Retinal pigment epithelial cell (primary cell): Measurements from ENCODE around the gene PLAU.

Experiments used
- DNase-seq: peaks from one replicate; pipeline ENCODE4 v3.0.0-alpha.2; 2010; ENCODE audit warnings: low read depth
- H3K4me3 ChIP-seq: 2 replicates; pipeline ENCODE4 v1.5.1; 2011; ENCODE audit warnings: mild to moderate bottlenecking, low read length, control low read depth, moderate library complexity
- CTCF ChIP-seq: conservative IDR thresholded peaks from 2 replicates; pipeline ENCODE4 v1.5.1; 2011; ENCODE audit warnings: low read depth, low read length, control low read depth, inconsistent platforms

Gene PLAU

GRCh38 chr10:73910764-73911552 lies at the start of gene PLAU:
TSS of gene PLAU (plus strand) at chr10:73911132. CDS start at chr10:73911556, 424 bp downstream.
- DNase-seq: no peak
- H3K4me3 ChIP-seq: peak within 1 kb of the TSS; percentile 72
- TF ChIP-seq CTCF: no peak

GRCh38 chr10:73862011-73862410 lies 48.9 kb upstream of the PLAU start:
- no peak for TF ChIP-seq CTCF
- no peak overlapping the region for H3K4me3 ChIP-seq
- DNase-seq: no peak

GRCh38 chr10:73863039-73863817 lies 47.7 kb upstream of the PLAU start:
- TF ChIP-seq CTCF: no peak
- H3K4me3 ChIP-seq: no peak overlapping the region
- no peak for DNase-seq

- H3K4me3 ChIP-seq: no peak overlapping the region
- TF ChIP-seq CTCF: no peak
- no peak for DNase-seq
These were observed 46.7 kb upstream of the PLAU start for GRCh38 chr10:73864229-73864628.

GRCh38 chr10:73865107-73865458 lies 45.8 kb upstream of the PLAU start:
- no peak for DNase-seq
- no peak for TF ChIP-seq CTCF
- H3K4me3 ChIP-seq: no peak overlapping the region

- H3K4me3 ChIP-seq: no peak overlapping the region
- no peak for DNase-seq
These were observed 45.2 kb upstream of the PLAU start for GRCh38 chr10:73865459-73866442.

More at GRCh38 chr10:73865459-73866442, 45.2 kb upstream of the PLAU start:
- TF ChIP-seq CTCF: no peak
